HL-60 (cell line): Measurements from ENCODE around the gene ITPKC.

Experiments
- DNase-seq, 2 experiments: peaks; one replicate each; pipeline ENCODE4 v3.0.0-alpha.2; 2010 to 2020; ENCODE audit warnings: low read depth in 1 of 2, low spot score in 1 of 2
- H3K27ac ChIP-seq: fragments of 250-450 bp; sonication (Bioruptor Pico); replicated peaks from 2 replicates; pipeline ENCODE4 v1.5.1; 2020; ENCODE audit warnings: mild to moderate bottlenecking, moderate library complexity
- H3K27me3 ChIP-seq: fragments of 250-450 bp; sonication (Bioruptor Pico); 2 replicates; pipeline ENCODE4 v1.5.1; 2021; ENCODE audit warnings: mild to moderate bottlenecking, moderate library complexity; ENCODE audit not compliant: insufficient read depth, poor library complexity, severe bottlenecking
- H3K4me3 ChIP-seq: replicated peaks from 2 replicates; pipeline ENCODE4 v1.5.1; 2011; ENCODE audit warnings: mild to moderate bottlenecking, control low read depth, low read length; ENCODE audit not compliant: insufficient read depth
- GABPA ChIP-seq: IDR thresholded peaks from 2 replicates; pipeline ENCODE4 v1.6.1; 2012; ENCODE audit warnings: low read depth
- POLR2AphosphoS5 ChIP-seq: IDR thresholded peaks from 2 replicates; pipeline ENCODE4 v1.6.1; 2012; ENCODE audit warnings: low read depth
- REST ChIP-seq: IDR thresholded peaks from 2 replicates; pipeline ENCODE4 v1.6.1; 2012; ENCODE audit warnings: low read depth; ENCODE audit not compliant: insufficient replicate concordance
- SPI1 ChIP-seq: IDR thresholded peaks from 2 replicates; pipeline ENCODE4 v1.6.1; 2012; ENCODE audit warnings: low read depth, mild to moderate bottlenecking, borderline replicate concordance
- TF ChIP-seq, protein P1 (sequence below): IDR thresholded peaks from one replicate; pipeline ENCODE4 v1.5.1; 2011; ENCODE audit warnings: low read length, control low read depth, inconsistent platforms; ENCODE audit not compliant: insufficient read depth

ITPKC gene

GRCh38 chr19:40685016-40685526, 31.8 kb upstream of the ITPKC start:
- Histone ChIP-seq H3K27ac (no peak overlapping the region), H3K4me3 (no peak overlapping the region), H3K27me3 (no peaks in the 10 kb centered on the region)
- no peak for TF ChIP-seq GABPA
- no peak for TF ChIP-seq POLR2AphosphoS5
- no peak for TF ChIP-seq REST
- no peak for TF ChIP-seq SPI1
- TF ChIP-seq, protein P1, sequence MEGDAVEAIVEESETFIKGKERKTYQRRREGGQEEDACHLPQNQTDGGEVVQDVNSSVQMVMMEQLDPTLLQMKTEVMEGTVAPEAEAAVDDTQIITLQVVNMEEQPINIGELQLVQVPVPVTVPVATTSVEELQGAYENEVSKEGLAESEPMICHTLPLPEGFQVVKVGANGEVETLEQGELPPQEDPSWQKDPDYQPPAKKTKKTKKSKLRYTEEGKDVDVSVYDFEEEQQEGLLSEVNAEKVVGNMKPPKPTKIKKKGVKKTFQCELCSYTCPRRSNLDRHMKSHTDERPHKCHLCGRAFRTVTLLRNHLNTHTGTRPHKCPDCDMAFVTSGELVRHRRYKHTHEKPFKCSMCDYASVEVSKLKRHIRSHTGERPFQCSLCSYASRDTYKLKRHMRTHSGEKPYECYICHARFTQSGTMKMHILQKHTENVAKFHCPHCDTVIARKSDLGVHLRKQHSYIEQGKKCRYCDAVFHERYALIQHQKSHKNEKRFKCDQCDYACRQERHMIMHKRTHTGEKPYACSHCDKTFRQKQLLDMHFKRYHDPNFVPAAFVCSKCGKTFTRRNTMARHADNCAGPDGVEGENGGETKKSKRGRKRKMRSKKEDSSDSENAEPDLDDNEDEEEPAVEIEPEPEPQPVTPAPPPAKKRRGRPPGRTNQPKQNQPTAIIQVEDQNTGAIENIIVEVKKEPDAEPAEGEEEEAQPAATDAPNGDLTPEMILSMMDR = no peak
- DNase-seq = no peak

DNA sequence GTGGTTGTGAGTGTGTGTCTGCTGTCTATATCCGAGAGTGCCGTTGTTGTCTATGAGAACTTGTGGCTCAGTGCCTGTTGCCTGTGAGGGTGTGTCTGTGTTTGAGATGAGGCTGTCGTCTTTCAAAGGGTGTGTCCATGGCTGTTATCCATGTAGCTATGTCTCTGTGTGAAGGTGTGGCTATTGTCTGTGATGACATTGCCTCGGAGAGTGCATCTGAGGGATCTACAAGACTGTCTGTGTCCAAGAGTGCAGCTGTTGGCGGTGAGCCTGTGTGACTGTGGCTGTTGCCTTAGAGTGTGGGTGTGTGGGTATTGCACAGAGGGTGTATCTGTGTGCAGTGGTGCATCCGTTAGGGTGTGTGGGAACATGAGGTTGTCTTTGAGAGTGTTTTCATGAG, 31.3 kb upstream of the ITPKC start:
- H3K27me3 ChIP-seq = no peaks in the 10 kb centered on the region
- DNase-seq = no peak

DNA sequence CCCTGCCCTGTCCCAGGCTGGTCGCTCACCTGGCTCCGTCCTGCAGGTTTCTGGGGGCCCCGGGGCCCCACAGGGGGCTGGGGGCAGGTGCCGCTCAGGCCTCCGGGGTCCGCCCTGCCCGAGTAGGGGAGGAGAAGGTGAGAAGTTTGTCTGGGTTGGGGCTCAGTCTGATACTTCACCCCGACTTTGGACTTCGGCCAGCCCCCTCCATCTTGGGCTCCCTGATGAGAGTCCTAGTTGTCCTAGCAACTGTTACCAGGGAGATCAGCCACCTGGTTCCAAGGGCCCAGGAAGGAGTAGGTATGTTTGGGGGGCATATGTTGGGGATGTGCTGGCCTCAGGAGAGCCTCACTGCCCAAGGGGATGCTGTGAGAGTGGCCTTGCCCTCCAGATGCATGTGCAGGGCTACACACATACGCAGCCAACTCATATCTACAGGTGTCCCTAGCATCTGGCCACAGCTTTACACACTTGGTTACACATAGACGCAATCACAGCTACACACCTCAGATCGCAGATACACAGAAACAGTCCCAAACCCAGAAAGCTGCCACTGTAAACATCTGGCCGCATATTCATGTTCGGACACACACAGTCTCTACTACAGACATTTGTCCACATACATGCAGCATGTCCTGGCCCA, 29.9 kb upstream of the ITPKC start:
- H3K4me3 ChIP-seq = no peak overlapping the region
- DNase-seq = no peak
- no peak for TF ChIP-seq POLR2AphosphoS5
- TF ChIP-seq, protein P1 = no peak
- H3K27ac ChIP-seq = no peak overlapping the region
- no peaks in the 10 kb centered on the region for H3K27me3 ChIP-seq

More for the DNA sequence above, 31.3 kb upstream of the ITPKC start:
- Histone ChIP-seq H3K27ac (no peak overlapping the region), H3K4me3 (no peak overlapping the region)
- TF ChIP-seq, protein P1 = no peak
- TF ChIP-seq POLR2AphosphoS5 (no peak), SPI1 (no peak), GABPA (no peak), REST (no peak)

GRCh38 chr19:40687525-40688016, 29.3 kb upstream of the ITPKC start:
- no peak for TF ChIP-seq POLR2AphosphoS5
- no peak for TF ChIP-seq SPI1
- no peak for TF ChIP-seq REST
- no peak for TF ChIP-seq GABPA
- H3K27ac ChIP-seq = no peak overlapping the region
- no peak overlapping the region for H3K4me3 ChIP-seq
- no peaks in the 10 kb centered on the region for H3K27me3 ChIP-seq
- no peak for DNase-seq
